IMR-90 (cell line): Measurements from ENCODE around the gene PLEKHF1. TPM values are rescaled to one million over a fixed set of nuclear protein-coding genes. Genes with fewer than 3 reads are reported as not detected.

Experiments used
- ATAC-seq: fragments of 200-7000 bp; cut with Tn5 transposase; 2 replicates; pipeline ENCODE4 v1.9.1; 2020; ENCODE audit warnings: low read depth, mild to moderate bottlenecking, moderate library complexity
- BruUV-seq: library from RNA; stranded (reverse); fragments of 400-500 nt; replicated peaks from 2 replicates; lab custom pipeline; 2021; lab: Mats Ljungman, UMichigan
- CTCF ChIA-PET: fragments of 300-600 bp; formaldehyde crosslinking; extraction: SDS; loops from one replicate; lab custom pipeline; 2021; ENCODE audit warnings: antibody characterized with exemption; lab: Yijun Ruan, JAX
- POLR2A ChIA-PET: fragments of 300-600 bp; sonication (Branson Sonifier 250); formaldehyde crosslinking; loops from one replicate; lab custom pipeline; 2022; ENCODE audit warnings: antibody characterized with exemption; ENCODE audit not compliant: unreplicated experiment; lab: Charles Lee
- DNase-seq: peaks from one replicate; pipeline ENCODE4 v3.0.0; 2013
- H2AFZ ChIP-seq: replicated peaks from 2 replicates; pipeline ENCODE3; 2013; ENCODE audit warnings: low read length, mild to moderate bottlenecking; ENCODE audit not compliant: poor library complexity
- H2AK5ac ChIP-seq: 2 replicates; pipeline ENCODE4 v1.6.1; 2013; ENCODE audit warnings: low read depth, low read length, inconsistent platforms
- H2AK9ac ChIP-seq: replicated peaks from 2 replicates; pipeline ENCODE3; 2013; ENCODE audit warnings: mild to moderate bottlenecking, low read depth, low read length, moderate library complexity; ENCODE audit not compliant: poor library complexity
- H2BK120ac ChIP-seq: 2 replicates; pipeline ENCODE4 v1.6.1; 2013; ENCODE audit warnings: low read depth, low read length, inconsistent platforms
- H2BK15ac ChIP-seq: 3 replicates; pipeline ENCODE4 v1.6.1; 2013; ENCODE audit warnings: low read depth, low read length, inconsistent platforms
- H2BK20ac ChIP-seq: 2 replicates; pipeline ENCODE4 v1.6.1; 2013; ENCODE audit warnings: low read depth, mild to moderate bottlenecking, inconsistent platforms, low read length, moderate library complexity
- H2BK5ac ChIP-seq: 2 replicates; pipeline ENCODE4 v1.6.1; 2013; ENCODE audit warnings: mild to moderate bottlenecking, low read depth, low read length, inconsistent platforms; ENCODE audit not compliant: poor library complexity, severe bottlenecking
- H3K14ac ChIP-seq: replicated peaks from 2 replicates; pipeline ENCODE4 v1.6.1; 2013; ENCODE audit warnings: low read depth, low read length, inconsistent platforms
- H3K18ac ChIP-seq: 2 replicates; pipeline ENCODE4 v1.6.1; 2013; ENCODE audit warnings: low read depth, low read length, control low read depth
- H3K23ac ChIP-seq: 2 replicates; pipeline ENCODE4 v1.6.1; 2013; ENCODE audit warnings: low read depth, low read length, inconsistent platforms
- H3K27ac ChIP-seq: 2 replicates; pipeline ENCODE4 v1.5.1; 2013; ENCODE audit warnings: mild to moderate bottlenecking, control low read depth, low read length; ENCODE audit not compliant: insufficient read depth
- H3K27me3 ChIP-seq: 2 replicates; pipeline ENCODE4 v1.6.1; 2013; ENCODE audit warnings: low read length; ENCODE audit not compliant: control insufficient read depth, insufficient read depth
- H3K36me3 ChIP-seq: 2 replicates; pipeline ENCODE4 v1.6.1; 2013; ENCODE audit warnings: low read length, mixed read lengths; ENCODE audit not compliant: control insufficient read depth, insufficient read depth
- H3K4ac ChIP-seq: 2 replicates; pipeline ENCODE4 v1.6.1; 2013; ENCODE audit warnings: low read depth, low read length, inconsistent platforms
- H3K4me1 ChIP-seq: 2 replicates; pipeline ENCODE4 v1.6.1; 2013; ENCODE audit warnings: low read length, mixed read lengths; ENCODE audit not compliant: control insufficient read depth, insufficient read depth
- H3K4me2 ChIP-seq: 2 replicates; pipeline ENCODE4 v1.6.1; 2013; ENCODE audit warnings: low read depth, mild to moderate bottlenecking, control low read depth, low read length, moderate library complexity
- H3K4me3 ChIP-seq: 2 replicates; pipeline ENCODE4 v1.5.1; 2013; ENCODE audit warnings: low read depth, mild to moderate bottlenecking, control low read depth, low read length, moderate library complexity; ENCODE audit not compliant: insufficient read depth
- H3K56ac ChIP-seq: 2 replicates; pipeline ENCODE4 v1.6.1; 2013; ENCODE audit warnings: low read length, inconsistent platforms; ENCODE audit not compliant: insufficient read depth; ENCODE audit errors: extremely low read depth
- H3K79me1 ChIP-seq, 2 experiments: 2 replicates each; pipeline ENCODE4 v1.6.1; 2013; ENCODE audit warnings: low read length in 2 of 2, inconsistent platforms in 1 of 2, low read depth in 1 of 2
- H3K9ac ChIP-seq: 2 replicates; pipeline ENCODE4 v1.6.1; 2013; ENCODE audit warnings: low read depth, low read length, control low read depth
- H3K9me1 ChIP-seq: 2 replicates; pipeline ENCODE4 v1.6.1; 2013; ENCODE audit warnings: low read length, inconsistent platforms; ENCODE audit not compliant: insufficient read depth
- H3K9me3 ChIP-seq: 2 replicates; pipeline ENCODE4 v1.6.1; 2013; ENCODE audit warnings: low read length; ENCODE audit not compliant: control insufficient read depth, insufficient read depth
- H4K20me1 ChIP-seq: 2 replicates; pipeline ENCODE4 v1.6.1; 2013; ENCODE audit warnings: low read length, inconsistent platforms; ENCODE audit not compliant: insufficient read depth
- H4K5ac ChIP-seq: 2 replicates; pipeline ENCODE4 v1.6.1; 2013; ENCODE audit warnings: mild to moderate bottlenecking, low read depth, low read length, control low read depth
- H4K8ac ChIP-seq, 2 experiments: 2 replicates each; pipeline ENCODE4 v1.6.1; 2013; ENCODE audit warnings: low read depth in 2 of 2, low read length in 2 of 2, control low read depth in 1 of 2, inconsistent platforms in 1 of 2
- H4K91ac ChIP-seq: 2 replicates; pipeline ENCODE4 v1.6.1; 2013; ENCODE audit warnings: low read depth, low read length, inconsistent platforms; ENCODE audit not compliant: insufficient read depth
- BHLHE40 ChIP-seq: fragments of 150-350 bp; IDR thresholded peaks from 2 replicates; pipeline ENCODE4 v1.6.1; 2016; ENCODE audit warnings: mild to moderate bottlenecking, low read depth, low read length
- CEBPB ChIP-seq: IDR thresholded peaks from 2 replicates; pipeline ENCODE4 v1.6.1; 2012; ENCODE audit warnings: low read depth, low read length, improper control_type of control experiment
- CHD1 ChIP-seq: IDR thresholded peaks from 2 replicates; pipeline ENCODE4 v1.6.1; 2012; ENCODE audit warnings: low read depth, low read length, improper control_type of control experiment
- MAFK ChIP-seq: IDR thresholded peaks from 2 replicates; pipeline ENCODE4 v1.6.1; 2012; ENCODE audit warnings: low read depth, low read length, improper control_type of control experiment
- MXI1 ChIP-seq: IDR thresholded peaks from 2 replicates; pipeline ENCODE4 v1.6.1; 2012; ENCODE audit warnings: low read depth, mild to moderate bottlenecking, low read length, moderate library complexity, borderline replicate concordance
- POLR2A ChIP-seq: IDR thresholded peaks from 2 replicates; pipeline ENCODE4 v1.6.1; 2012; ENCODE audit warnings: mild to moderate bottlenecking, low read depth, low read length
- RAD21 ChIP-seq: IDR thresholded peaks from 2 replicates; pipeline ENCODE4 v1.6.1; 2012; ENCODE audit warnings: low read length, improper control_type of control experiment
- RCOR1 ChIP-seq: IDR thresholded peaks from 2 replicates; pipeline ENCODE4 v1.6.1; 2012; ENCODE audit warnings: mild to moderate bottlenecking, low read length, improper control_type of control experiment; ENCODE audit not compliant: insufficient replicate concordance
- RFX5 ChIP-seq: IDR thresholded peaks from 2 replicates; pipeline ENCODE4 v1.8.0; 2012; ENCODE audit warnings: low read depth, mild to moderate bottlenecking, low read length, moderate library complexity
- SMC3 ChIP-seq: fragments of 150-350 bp; IDR thresholded peaks from 2 replicates; pipeline ENCODE4 v1.6.1; 2016; ENCODE audit warnings: low read depth, mild to moderate bottlenecking, antibody characterized with exemption, low read length, moderate library complexity
- USF2 ChIP-seq: fragments of 150-350 bp; IDR thresholded peaks from 2 replicates; pipeline ENCODE4 v1.6.1; 2017; ENCODE audit warnings: mild to moderate bottlenecking, antibody characterized with exemption, low read length, low read depth
- WGBS, 2 experiments: methylation state at CpG; one replicate each; pipeline versions ENCODE4 v1.1.5 to v1.1.7; 2013; ENCODE audit warnings: missing lambda C conversion rate in 2 of 2; ENCODE audit not compliant: insufficient read length in 1 of 2; ENCODE audit errors: extremely low coverage in 2 of 2; 5-methylcytosine and 5-hydroxymethylcytosine counted together
- dilution Hi-C: fragments of 300-500 bp; cut with HindIII; formaldehyde crosslinking; loops from one replicate; pipeline ENCODE4 v1.14.3; 2018; ENCODE audit warnings: low sequenced_read_pairs; ENCODE audit not compliant: unreplicated experiment
- in situ Hi-C: fragments of 300-500 bp; cut with MboI; formaldehyde crosslinking; loops from 3 replicates; pipeline ENCODE4 v1.14.3; 2019; ENCODE audit warnings: low sequenced_read_pairs, inconsistent platforms, mixed read lengths
- intact Hi-C: fragments of 100-400 bp; cut with micrococcal nuclease; formaldehyde crosslinking; loops from 2 replicates; pipeline ENCODE4 v1.10.0; 2022
- polyA plus RNA-seq, 3 experiments: library from polyadenylated mRNA; depleted of rRNA; stranded (reverse); fragments of >200 nt; gene quantifications; 2 replicates each; pipeline ENCODE4 v1.2.3, GENCODE V29; 2012; ENCODE audit warnings: low replicate concordance in 1 of 3
- total RNA-seq: library from RNA; depleted of rRNA; stranded (reverse); fragments of >200 nt; gene quantifications from 2 replicates; pipeline ENCODE4 v1.2.3, GENCODE V29; 2012
- TF ChIP-seq, protein P1 (sequence below): conservative IDR thresholded peaks from 2 replicates; pipeline ENCODE4 v1.5.1; 2012; ENCODE audit warnings: mild to moderate bottlenecking, low read depth, low read length, improper control_type of control experiment

The PLEKHF1 gene
- total and polyA plus RNA-seq, 2 of the 4 experiments (the other 2 are of a cell fraction), result 5.0 to 6.6 TPM

GRCh38 chr19:29658221-29658991 lies 6.9 kb upstream of the PLEKHF1 start:
- BruUV-seq, result no TSS peak
- POLR2A ChIA-PET, result interaction anchor here (0.6 kb wide), 1 partner anchor 44 kb away, joined by 3 read pairs; no protein-coding TSS in a partner anchor
- dilution Hi-C loops, result no loop called here

More at GRCh38 chr19:29658221-29658991, 6.9 kb upstream of the PLEKHF1 start:
- Histone ChIP-seq H3K79me1 (no peaks in the 10 kb centered on the region), H3K9me3 (no peaks in the 10 kb centered on the region), H2BK20ac (no peak overlapping the region), H4K20me1 (no peaks in the 10 kb centered on the region), H3K56ac (no peak overlapping the region), H3K23ac (no peak overlapping the region), H2AK5ac (no peak overlapping the region), H4K8ac (no peak overlapping the region), H4K91ac (no peak overlapping the region), H2BK120ac (no peak overlapping the region), H3K9ac (no peak overlapping the region), H2AFZ (no peak overlapping the region), H2BK5ac (no peak overlapping the region), H3K27ac (no peak overlapping the region; the same call in 1 of the 2 replicates), H3K4me2 (no peak overlapping the region), H3K4me1 (peaks cover 12% of the 10 kb centered on the region), H4K5ac (no peak overlapping the region), H3K4ac (no peak overlapping the region), H2BK15ac (no peak overlapping the region), H2AK9ac (no peak overlapping the region), H3K14ac (no peak overlapping the region), H3K27me3 (peaks cover 4% of the 10 kb centered on the region; the same call in 1 of the 2 replicates), H3K4me3 (no peak overlapping the region), H3K9me1 (peaks cover 5% of the 10 kb centered on the region), H3K36me3 (no peaks in the 10 kb centered on the region), H3K18ac (no peak overlapping the region)
- no CpG with 5 or more reads among the region's 5 CpGs for WGBS, 2 experiments
- TF ChIP-seq CEBPB, result no peak
- no peak for TF ChIP-seq USF2
- TF ChIP-seq RAD21, result no peak
- TF ChIP-seq MAFK, result no peak
- TF ChIP-seq RCOR1, result no peak
- TF ChIP-seq BHLHE40, result no peak
- no peak for TF ChIP-seq POLR2A
- TF ChIP-seq SMC3, result no peak
- TF ChIP-seq RFX5, result no peak
- no peak for TF ChIP-seq CHD1
- TF ChIP-seq, protein P1, sequence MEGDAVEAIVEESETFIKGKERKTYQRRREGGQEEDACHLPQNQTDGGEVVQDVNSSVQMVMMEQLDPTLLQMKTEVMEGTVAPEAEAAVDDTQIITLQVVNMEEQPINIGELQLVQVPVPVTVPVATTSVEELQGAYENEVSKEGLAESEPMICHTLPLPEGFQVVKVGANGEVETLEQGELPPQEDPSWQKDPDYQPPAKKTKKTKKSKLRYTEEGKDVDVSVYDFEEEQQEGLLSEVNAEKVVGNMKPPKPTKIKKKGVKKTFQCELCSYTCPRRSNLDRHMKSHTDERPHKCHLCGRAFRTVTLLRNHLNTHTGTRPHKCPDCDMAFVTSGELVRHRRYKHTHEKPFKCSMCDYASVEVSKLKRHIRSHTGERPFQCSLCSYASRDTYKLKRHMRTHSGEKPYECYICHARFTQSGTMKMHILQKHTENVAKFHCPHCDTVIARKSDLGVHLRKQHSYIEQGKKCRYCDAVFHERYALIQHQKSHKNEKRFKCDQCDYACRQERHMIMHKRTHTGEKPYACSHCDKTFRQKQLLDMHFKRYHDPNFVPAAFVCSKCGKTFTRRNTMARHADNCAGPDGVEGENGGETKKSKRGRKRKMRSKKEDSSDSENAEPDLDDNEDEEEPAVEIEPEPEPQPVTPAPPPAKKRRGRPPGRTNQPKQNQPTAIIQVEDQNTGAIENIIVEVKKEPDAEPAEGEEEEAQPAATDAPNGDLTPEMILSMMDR, result no peak
- TF ChIP-seq MXI1, result no peak
- intact Hi-C loops (no loop called here), in situ Hi-C loops (no loop called here)
- DNase-seq (peak; percentile 38), ATAC-seq (no peak)
- CTCF ChIA-PET, result no interaction called here
